HG03175 (cell line): Measurements from ENCODE around the gene NDOR1.

Experiments used
- ATAC-seq: cut with Tn5 transposase; IDR thresholded peaks from one replicate; pipeline ENCODE4 v1.9.1; 2021; ENCODE audit warnings: mild to moderate bottlenecking, moderate library complexity; ENCODE audit not compliant: unreplicated experiment

Gene NDOR1

GRCh38 chr9:137198051-137198901 lies 7.2 kb upstream of the NDOR1 start:
- no peak for ATAC-seq

GRCh38 chr9:137198902-137199283 lies 6.6 kb upstream of the NDOR1 start:
- no peak for ATAC-seq

- no peak for ATAC-seq
These were observed 5.9 kb upstream of the NDOR1 start for GRCh38 chr9:137199411-137200121.

- peak; percentile 87 for ATAC-seq
These were observed 4.9 kb upstream of the NDOR1 start, which contains the start of gene TPRN for GRCh38 chr9:137200311-137201204. Gene TPRN, minus strand, starts transcription at chr9:137200741. Its CDS starts 30 bp downstream, at chr9:137200711.

- ATAC-seq = no peak
These were observed 4.2 kb upstream of the NDOR1 start for GRCh38 chr9:137201205-137201868.

GRCh38 chr9:137202966-137203365 lies 2.5 kb upstream of the NDOR1 start:
- no peak for ATAC-seq

GRCh38 chr9:137204731-137205125 lies 772 bp upstream of the NDOR1 start:
- ATAC-seq = no peak

GRCh38 chr9:137206602-137207001 lies 1.1 kb downstream of the NDOR1 start:
- no peak for ATAC-seq

- no peak for ATAC-seq
These were observed 6.0 kb downstream of the NDOR1 start for GRCh38 chr9:137211532-137211931.

- ATAC-seq = no peak
These were observed 7.0 kb downstream of the NDOR1 start for GRCh38 chr9:137212520-137212919.

- ATAC-seq = no peak
These were observed 7.9 kb downstream of the NDOR1 start for GRCh38 chr9:137213160-137214060.

- no peak for ATAC-seq
These were observed 9.1 kb downstream of the NDOR1 start for GRCh38 chr9:137214620-137215019.

- no peak for ATAC-seq
These were observed 9.9 kb downstream of the NDOR1 start for GRCh38 chr9:137215196-137215986.

GRCh38 chr9:137216188-137216965 lies 10.9 kb downstream of the NDOR1 start:
- ATAC-seq = no peak

- no peak for ATAC-seq
These were observed 12.0 kb downstream of the NDOR1 start for GRCh38 chr9:137217276-137218211.

GRCh38 chr9:137218212-137218753 lies 12.8 kb downstream of the NDOR1 start:
- no peak for ATAC-seq
